Measurements from ENCODE around the gene UBLCP1.
"Not testable (repeated sequence)": the region's sequence is repeated elsewhere in the genome, so short reads cannot be mapped to it uniquely, and the experiment has no call there.

Gene UBLCP1

GRCh38 chr5:159231167-159231566 lies 31.9 kb upstream of the UBLCP1 start:
- H3K4me3 ChIP-seq (ENCODE audit: control insufficient read depth, low read depth, low read length): no peak overlapping the region
- peak; percentile 41 for DNase-seq (ENCODE audit: low read depth)
- TF ChIP-seq, protein P1, sequence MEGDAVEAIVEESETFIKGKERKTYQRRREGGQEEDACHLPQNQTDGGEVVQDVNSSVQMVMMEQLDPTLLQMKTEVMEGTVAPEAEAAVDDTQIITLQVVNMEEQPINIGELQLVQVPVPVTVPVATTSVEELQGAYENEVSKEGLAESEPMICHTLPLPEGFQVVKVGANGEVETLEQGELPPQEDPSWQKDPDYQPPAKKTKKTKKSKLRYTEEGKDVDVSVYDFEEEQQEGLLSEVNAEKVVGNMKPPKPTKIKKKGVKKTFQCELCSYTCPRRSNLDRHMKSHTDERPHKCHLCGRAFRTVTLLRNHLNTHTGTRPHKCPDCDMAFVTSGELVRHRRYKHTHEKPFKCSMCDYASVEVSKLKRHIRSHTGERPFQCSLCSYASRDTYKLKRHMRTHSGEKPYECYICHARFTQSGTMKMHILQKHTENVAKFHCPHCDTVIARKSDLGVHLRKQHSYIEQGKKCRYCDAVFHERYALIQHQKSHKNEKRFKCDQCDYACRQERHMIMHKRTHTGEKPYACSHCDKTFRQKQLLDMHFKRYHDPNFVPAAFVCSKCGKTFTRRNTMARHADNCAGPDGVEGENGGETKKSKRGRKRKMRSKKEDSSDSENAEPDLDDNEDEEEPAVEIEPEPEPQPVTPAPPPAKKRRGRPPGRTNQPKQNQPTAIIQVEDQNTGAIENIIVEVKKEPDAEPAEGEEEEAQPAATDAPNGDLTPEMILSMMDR (conservative IDR thresholded peaks at IDR 0.05; ENCODE audit: control insufficient read depth, insufficient read depth, low read depth, low read length): no peak

- not testable (repeated sequence) for H3K4me3 ChIP-seq (ENCODE audit: control insufficient read depth, low read depth, low read length); DNase-seq (ENCODE audit: low read depth)
Measured at GRCh38 chr5:159235871-159236520, 27.1 kb upstream of the UBLCP1 start.

DNA sequence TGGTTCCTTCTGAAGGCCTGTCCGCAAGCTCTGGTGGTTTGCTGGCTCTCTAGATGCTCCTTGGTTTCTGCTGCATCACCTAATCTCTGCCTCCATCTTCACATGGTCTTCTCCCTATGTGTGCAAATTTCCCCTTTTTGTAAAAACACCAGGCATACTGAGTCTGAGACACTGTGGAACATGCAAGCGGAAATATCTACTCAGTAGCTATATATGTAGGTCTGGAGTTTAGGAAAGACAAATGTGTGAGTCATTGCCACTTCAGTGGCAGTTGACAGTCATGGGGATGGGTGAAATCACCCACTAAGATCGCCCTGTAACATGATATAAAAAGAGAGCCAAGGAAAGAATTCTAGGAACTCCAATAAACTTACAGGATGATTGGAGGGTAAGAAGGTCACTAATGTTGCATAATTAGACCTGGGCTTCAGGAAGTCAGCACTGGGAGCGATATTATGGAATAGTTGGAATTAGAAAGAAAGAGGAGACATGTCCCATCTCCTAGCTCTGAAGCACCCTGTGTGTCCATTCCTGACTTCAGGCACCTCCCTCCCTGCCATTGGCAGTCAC lies 22.7 kb upstream of the UBLCP1 start:
- H3K4me3 ChIP-seq (ENCODE audit: control insufficient read depth, low read depth, low read length): no peak overlapping the region
- TF ChIP-seq, protein P1 (conservative IDR thresholded peaks at IDR 0.05; ENCODE audit: control insufficient read depth, insufficient read depth, low read depth, low read length): no peak
- DNase-seq (ENCODE audit: low read depth): no peak

GRCh38 chr5:159241946-159242552 lies 21.0 kb upstream of the UBLCP1 start:
- TF ChIP-seq, protein P1 (conservative IDR thresholded peaks at IDR 0.05; ENCODE audit: control insufficient read depth, insufficient read depth, low read depth, low read length): no peak
- no peak for DNase-seq (ENCODE audit: low read depth)
- H3K4me3 ChIP-seq (ENCODE audit: control insufficient read depth, low read depth, low read length): no peak overlapping the region

- no peak for DNase-seq (ENCODE audit: low read depth)
- H3K4me3 ChIP-seq (ENCODE audit: control insufficient read depth, low read depth, low read length): no peak overlapping the region
- TF ChIP-seq, protein P1 (conservative IDR thresholded peaks at IDR 0.05; ENCODE audit: control insufficient read depth, insufficient read depth, low read depth, low read length): no peak
Measured at GRCh38 chr5:159242656-159243055, 20.4 kb upstream of the UBLCP1 start.

DNA sequence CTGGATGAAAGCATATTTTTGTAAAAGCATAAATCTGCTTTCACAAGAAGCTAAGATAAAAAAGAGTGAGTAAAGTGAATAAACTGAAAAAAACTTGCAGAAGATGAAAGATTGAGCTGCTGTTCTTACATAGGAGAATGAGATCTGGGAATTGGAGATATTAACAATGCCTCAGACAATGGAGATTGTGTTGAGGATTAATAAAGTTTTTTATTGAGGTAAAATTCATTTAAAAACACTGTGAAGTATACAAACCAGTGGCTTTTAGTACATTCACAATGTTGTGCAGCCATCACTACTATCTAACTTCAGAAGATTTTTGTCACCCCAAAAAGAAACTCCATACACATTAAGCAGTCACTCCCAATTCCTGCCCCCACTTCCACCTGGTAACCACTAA lies 19.7 kb upstream of the UBLCP1 start:
- TF ChIP-seq, protein P1 (conservative IDR thresholded peaks at IDR 0.05; ENCODE audit: control insufficient read depth, insufficient read depth, low read depth, low read length): no peak
- DNase-seq (ENCODE audit: low read depth): no peak

GRCh38 chr5:159244163-159244562 lies 18.9 kb upstream of the UBLCP1 start:
- TF ChIP-seq, protein P1 (conservative IDR thresholded peaks at IDR 0.05; ENCODE audit: control insufficient read depth, insufficient read depth, low read depth, low read length): no peak
- DNase-seq (ENCODE audit: low read depth): no peak
- H3K4me3 ChIP-seq (ENCODE audit: control insufficient read depth, low read depth, low read length): no peak overlapping the region

More for the DNA sequence above, 19.7 kb upstream of the UBLCP1 start:
- H3K4me3 ChIP-seq (ENCODE audit: control insufficient read depth, low read depth, low read length): no peak overlapping the region
